Central memory CD8-positive, alpha-beta T cell (primary cell): ENCODE measurements around the gene KCNIP1.

Experiments used
- ATAC-seq: fragments of 150-1000 bp; cut with Tn5 transposase; replicated peaks from 2 replicates; pipeline ENCODE4 v1.10.0; 2022; ENCODE audit warnings: mild to moderate bottlenecking, moderate FRiP score, moderate number of reproducible peaks; ENCODE audit not compliant: poor library complexity, severe bottlenecking; ENCODE audit errors: extremely low read depth
- DNase-seq, 2 donors: peaks; one replicate each; pipeline ENCODE4 v3.0.0; 2021; ENCODE audit warnings: low spot score in 2 of 2
- H3K27ac Mint-ChIP-seq: one replicate; pipeline ENCODE4 v1.8.0; 2022; ENCODE audit warnings: low read depth, mild to moderate bottlenecking, moderate library complexity, mixed read lengths
- H3K27me3 Mint-ChIP-seq: one replicate; pipeline ENCODE4 v1.8.0; 2022; ENCODE audit warnings: mixed read lengths
- H3K36me3 Mint-ChIP-seq: one replicate; pipeline ENCODE4 v1.8.0; 2022; ENCODE audit warnings: mild to moderate bottlenecking, moderate library complexity, mixed read lengths; ENCODE audit not compliant: insufficient read depth
- H3K4me1 Mint-ChIP-seq: one replicate; pipeline ENCODE4 v1.8.0; 2022; ENCODE audit warnings: mixed read lengths
- H3K4me3 Mint-ChIP-seq: one replicate; pipeline ENCODE4 v1.8.0; 2022; ENCODE audit warnings: mild to moderate bottlenecking, moderate library complexity, mixed read lengths
- H3K9me3 Mint-ChIP-seq: one replicate; pipeline ENCODE4 v1.8.0; 2022; ENCODE audit warnings: mixed read lengths

KCNIP1 gene

GRCh38 chr5:170648541-170648940 lies 144.7 kb downstream of the KCNIP1 start:
- no peak overlapping the region for H3K27ac Mint-ChIP-seq
- no peaks in the 10 kb centered on the region for H3K36me3 Mint-ChIP-seq
- ATAC-seq (no peak), DNase-seq (no peak)
- H3K9me3 Mint-ChIP-seq = no peaks in the 10 kb centered on the region
- H3K27me3 Mint-ChIP-seq = peaks cover 94% of the 10 kb centered on the region
- H3K4me3 Mint-ChIP-seq = no peak overlapping the region
- no peaks in the 10 kb centered on the region for H3K4me1 Mint-ChIP-seq

DNA sequence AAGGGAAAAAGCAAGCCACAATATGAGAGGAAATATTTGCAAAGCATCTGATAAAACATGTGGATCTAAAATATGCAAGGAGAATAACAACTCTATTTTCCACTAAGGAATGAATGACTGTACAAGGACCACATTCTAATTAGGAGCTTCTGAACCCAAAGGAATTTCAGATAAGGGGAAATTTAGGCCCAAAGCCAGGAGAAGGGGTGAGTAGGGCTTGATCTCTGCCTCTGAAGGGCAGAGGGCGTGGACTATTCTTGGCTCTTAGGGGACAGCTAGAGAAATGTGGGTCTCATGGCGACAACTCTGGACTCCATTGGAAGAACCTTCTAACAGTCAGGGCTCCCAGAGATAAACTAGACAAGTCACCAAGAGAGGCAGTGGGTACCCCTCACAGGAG lies 147.0 kb downstream of the KCNIP1 start:
- H3K27me3 Mint-ChIP-seq = peaks cover 79% of the 10 kb centered on the region
- DNase-seq (no peak), ATAC-seq (no peak)
- no peak overlapping the region for H3K4me3 Mint-ChIP-seq
- H3K36me3 Mint-ChIP-seq = no peaks in the 10 kb centered on the region
- no peaks in the 10 kb centered on the region for H3K4me1 Mint-ChIP-seq
- H3K27ac Mint-ChIP-seq = no peak overlapping the region
- no peaks in the 10 kb centered on the region for H3K9me3 Mint-ChIP-seq

- Mint-ChIP-seq H3K36me3 (no peaks in the 10 kb centered on the region), H3K27me3 (peaks cover 72% of the 10 kb centered on the region), H3K4me1 (no peaks in the 10 kb centered on the region), H3K4me3 (no peak overlapping the region), H3K27ac (no peak overlapping the region), H3K9me3 (no peaks in the 10 kb centered on the region)
- DNase-seq (no peak), ATAC-seq (no peak)
Measured at GRCh38 chr5:170651604-170652277, 147.9 kb downstream of the KCNIP1 start.

DNA sequence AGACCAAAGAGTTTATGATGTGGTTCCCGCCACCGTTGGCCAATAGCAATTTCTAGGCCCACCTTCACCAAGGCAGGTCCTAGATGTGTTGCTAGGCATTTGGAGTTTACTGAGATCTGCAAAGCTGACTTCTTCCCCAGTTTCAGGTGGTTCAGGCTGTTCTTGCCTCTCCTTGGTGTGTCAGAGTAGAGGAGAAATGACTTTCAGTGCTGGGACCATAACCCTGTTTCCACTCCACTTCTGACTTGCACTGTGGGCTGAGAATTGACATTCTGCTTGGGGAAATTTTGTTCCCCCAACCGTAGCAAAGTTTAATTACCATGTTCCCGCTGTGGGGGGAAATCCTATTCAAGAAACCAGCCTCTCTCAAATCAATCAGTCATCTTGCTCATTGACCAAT lies 151.7 kb downstream of the KCNIP1 start:
- H3K9me3 Mint-ChIP-seq = no peaks in the 10 kb centered on the region
- no peaks in the 10 kb centered on the region for H3K4me1 Mint-ChIP-seq
- no peak overlapping the region for H3K27ac Mint-ChIP-seq
- H3K36me3 Mint-ChIP-seq = no peaks in the 10 kb centered on the region
- ATAC-seq (no peak), DNase-seq (no peak)
- H3K27me3 Mint-ChIP-seq = peaks cover 52% of the 10 kb centered on the region
- H3K4me3 Mint-ChIP-seq = no peak overlapping the region

DNA sequence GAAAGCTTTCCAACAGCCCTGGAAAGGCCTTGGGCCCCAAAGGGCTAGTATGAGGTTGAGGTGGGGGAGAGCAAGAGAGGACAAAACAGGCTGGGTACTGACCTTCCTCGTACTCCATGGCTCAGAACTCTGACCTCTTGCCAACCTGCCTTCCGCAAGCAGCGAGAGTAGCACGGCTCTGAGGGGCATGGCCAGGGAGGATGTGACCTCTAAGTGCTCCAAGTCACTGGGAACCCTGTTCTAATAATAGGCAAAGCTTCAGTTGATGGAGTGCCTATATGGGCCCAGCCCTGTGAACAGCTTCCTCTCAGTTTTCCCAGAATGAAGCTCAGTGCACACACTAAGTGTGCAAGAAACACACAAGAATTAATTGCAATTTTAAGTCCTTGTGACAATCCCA lies 152.1 kb downstream of the KCNIP1 start:
- Mint-ChIP-seq H3K4me3 (no peak overlapping the region), H3K27ac (no peak overlapping the region)
- ATAC-seq = no peak

DNA sequence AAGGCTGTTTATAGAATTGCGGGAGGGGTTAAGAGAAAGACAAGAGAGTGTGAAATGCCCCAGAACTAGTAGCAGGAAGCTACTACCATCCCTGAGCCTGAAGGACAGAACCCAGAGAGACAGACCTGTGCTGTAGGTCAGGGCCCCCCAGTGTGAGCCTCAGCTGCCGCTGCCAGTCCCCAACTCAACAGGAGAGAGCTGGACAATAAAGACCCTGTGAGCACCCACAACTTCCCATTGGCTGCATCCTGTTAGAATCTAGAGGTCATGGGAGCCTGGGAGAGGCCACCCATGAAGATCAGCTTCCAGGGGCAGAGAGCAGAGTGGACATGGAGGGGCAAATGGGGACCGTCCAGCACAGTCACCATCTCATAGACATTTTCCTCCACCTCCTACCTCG lies 152.5 kb downstream of the KCNIP1 start:
- ATAC-seq = no peak
- Mint-ChIP-seq H3K9me3 (no peaks in the 10 kb centered on the region), H3K4me1 (no peaks in the 10 kb centered on the region), H3K36me3 (no peaks in the 10 kb centered on the region), H3K27ac (no peak overlapping the region), H3K4me3 (no peak overlapping the region), H3K27me3 (peaks cover 52% of the 10 kb centered on the region)
- no peak for DNase-seq

More for the DNA sequence above, 152.1 kb downstream of the KCNIP1 start:
- peaks cover 52% of the 10 kb centered on the region for H3K27me3 Mint-ChIP-seq
- DNase-seq = no peak
- no peaks in the 10 kb centered on the region for H3K9me3 Mint-ChIP-seq
- no peaks in the 10 kb centered on the region for H3K4me1 Mint-ChIP-seq
- H3K36me3 Mint-ChIP-seq = no peaks in the 10 kb centered on the region

DNA sequence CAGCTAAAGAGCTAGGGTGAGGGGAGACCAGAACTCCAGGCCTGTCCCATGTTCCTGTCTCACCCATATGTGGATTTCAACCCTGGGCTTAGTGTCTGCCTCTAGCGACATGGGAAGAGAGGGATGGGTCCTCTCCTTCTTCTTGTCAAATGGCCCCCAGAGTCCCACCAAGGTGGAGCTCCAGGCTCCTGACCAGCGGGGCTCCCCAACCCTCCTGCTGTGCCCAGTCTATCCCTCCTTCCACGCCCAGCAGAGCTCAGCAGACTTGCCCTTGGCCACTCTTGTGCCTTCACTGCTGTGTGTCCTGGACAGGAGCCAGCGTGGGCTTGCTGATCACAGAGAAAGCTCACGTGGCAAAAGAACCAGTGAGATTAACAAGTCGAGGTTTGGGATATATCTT lies 156.7 kb downstream of the KCNIP1 start:
- no peak overlapping the region for H3K27ac Mint-ChIP-seq
- DNase-seq (no peak), ATAC-seq (no peak)
- no peaks in the 10 kb centered on the region for H3K4me1 Mint-ChIP-seq
- H3K27me3 Mint-ChIP-seq = peaks cover 52% of the 10 kb centered on the region
- H3K4me3 Mint-ChIP-seq = no peak overlapping the region
- no peaks in the 10 kb centered on the region for H3K9me3 Mint-ChIP-seq
- no peaks in the 10 kb centered on the region for H3K36me3 Mint-ChIP-seq

- DNase-seq = no peak
- Mint-ChIP-seq H3K27me3 (peaks cover 44% of the 10 kb centered on the region), H3K4me1 (no peaks in the 10 kb centered on the region), H3K27ac (no peak overlapping the region), H3K36me3 (no peaks in the 10 kb centered on the region), H3K9me3 (no peaks in the 10 kb centered on the region), H3K4me3 (no peak overlapping the region)
- ATAC-seq = no peak
Measured at GRCh38 chr5:170662966-170663365, 159.1 kb downstream of the KCNIP1 start.

DNA sequence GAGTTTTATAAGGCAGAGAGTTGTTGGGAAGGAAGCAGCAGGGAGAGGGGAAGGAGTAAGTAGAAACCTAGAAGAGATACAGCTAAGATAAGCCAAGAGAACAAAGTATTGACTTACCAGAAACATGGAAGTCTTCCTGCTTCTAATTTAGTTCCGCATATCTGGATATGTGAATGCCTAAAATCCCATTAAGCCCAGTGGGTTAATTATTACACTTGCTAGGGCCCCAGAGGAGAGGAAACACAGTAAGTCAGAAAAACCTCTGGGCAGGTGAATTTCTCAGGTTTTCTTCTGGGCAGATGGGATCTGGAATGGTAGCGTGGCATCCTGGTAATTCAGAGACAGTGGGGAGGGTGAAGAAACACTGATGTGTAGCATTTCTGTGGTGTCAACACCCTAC lies 175.0 kb downstream of the KCNIP1 start:
- Mint-ChIP-seq H3K4me1 (peaks cover 6% of the 10 kb centered on the region), H3K27ac (no peak overlapping the region), H3K9me3 (no peaks in the 10 kb centered on the region), H3K27me3 (peaks cover 32% of the 10 kb centered on the region), H3K36me3 (no peaks in the 10 kb centered on the region), H3K4me3 (no peak overlapping the region)
- DNase-seq = no peak
- no peak for ATAC-seq

GRCh38 chr5:170681013-170681433 lies 177.2 kb downstream of the KCNIP1 start:
- peaks cover 47% of the 10 kb centered on the region for H3K27me3 Mint-ChIP-seq
- H3K27ac Mint-ChIP-seq = no peak overlapping the region
- no peaks in the 10 kb centered on the region for H3K9me3 Mint-ChIP-seq
- H3K4me3 Mint-ChIP-seq = no peak overlapping the region
- peaks cover 6% of the 10 kb centered on the region for H3K4me1 Mint-ChIP-seq
- no peak for DNase-seq
- H3K36me3 Mint-ChIP-seq = no peaks in the 10 kb centered on the region
- no peak for ATAC-seq

GRCh38 chr5:170691657-170692056 lies 187.8 kb downstream of the KCNIP1 start:
- H3K27me3 Mint-ChIP-seq = peaks cover 50% of the 10 kb centered on the region
- no peak for DNase-seq
- no peaks in the 10 kb centered on the region for H3K9me3 Mint-ChIP-seq
- H3K4me1 Mint-ChIP-seq = no peaks in the 10 kb centered on the region
- H3K36me3 Mint-ChIP-seq = no peaks in the 10 kb centered on the region
- H3K27ac Mint-ChIP-seq = no peak overlapping the region
- no peak overlapping the region for H3K4me3 Mint-ChIP-seq
- ATAC-seq = no peak

- Mint-ChIP-seq H3K9me3 (no peaks in the 10 kb centered on the region), H3K27ac (no peak overlapping the region), H3K36me3 (no peaks in the 10 kb centered on the region), H3K4me3 (no peak overlapping the region), H3K4me1 (no peaks in the 10 kb centered on the region), H3K27me3 (peaks cover 50% of the 10 kb centered on the region)
- no peak for DNase-seq
- no peak for ATAC-seq
Measured at GRCh38 chr5:170693701-170694100, 189.9 kb downstream of the KCNIP1 start.

DNA sequence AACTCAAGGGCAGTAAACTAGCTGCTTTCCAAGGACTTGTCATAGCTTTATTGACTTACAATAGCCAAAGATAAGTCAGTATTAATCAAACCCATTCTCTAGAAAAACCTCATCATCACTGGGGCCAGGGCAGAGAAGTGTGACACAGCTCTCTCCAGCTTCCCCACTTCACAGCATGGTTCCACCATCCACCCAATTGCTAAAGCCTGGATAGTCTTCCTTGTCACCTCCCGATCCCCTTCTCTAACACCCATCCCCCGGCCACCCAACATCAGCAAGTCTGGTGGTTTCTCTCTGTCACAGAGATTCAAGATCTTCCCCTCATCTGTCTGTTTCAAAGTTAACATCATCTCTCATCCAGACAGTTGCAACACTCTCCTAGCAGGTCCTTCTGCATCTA lies 191.1 kb downstream of the KCNIP1 start:
- Mint-ChIP-seq H3K27ac (no peak overlapping the region), H3K36me3 (no peaks in the 10 kb centered on the region), H3K9me3 (no peaks in the 10 kb centered on the region), H3K27me3 (peaks cover 53% of the 10 kb centered on the region), H3K4me1 (no peaks in the 10 kb centered on the region), H3K4me3 (no peak overlapping the region)
- ATAC-seq = no peak
- no peak for DNase-seq
